ENCODE results near the gene PSORS1C2. TPM values are rescaled to one million over a fixed set of nuclear protein-coding genes. Genes with fewer than 3 reads are reported as not detected.

Gene PSORS1C2
- total RNA-seq, 1 donor from 2014 or later: not detected

DNA sequence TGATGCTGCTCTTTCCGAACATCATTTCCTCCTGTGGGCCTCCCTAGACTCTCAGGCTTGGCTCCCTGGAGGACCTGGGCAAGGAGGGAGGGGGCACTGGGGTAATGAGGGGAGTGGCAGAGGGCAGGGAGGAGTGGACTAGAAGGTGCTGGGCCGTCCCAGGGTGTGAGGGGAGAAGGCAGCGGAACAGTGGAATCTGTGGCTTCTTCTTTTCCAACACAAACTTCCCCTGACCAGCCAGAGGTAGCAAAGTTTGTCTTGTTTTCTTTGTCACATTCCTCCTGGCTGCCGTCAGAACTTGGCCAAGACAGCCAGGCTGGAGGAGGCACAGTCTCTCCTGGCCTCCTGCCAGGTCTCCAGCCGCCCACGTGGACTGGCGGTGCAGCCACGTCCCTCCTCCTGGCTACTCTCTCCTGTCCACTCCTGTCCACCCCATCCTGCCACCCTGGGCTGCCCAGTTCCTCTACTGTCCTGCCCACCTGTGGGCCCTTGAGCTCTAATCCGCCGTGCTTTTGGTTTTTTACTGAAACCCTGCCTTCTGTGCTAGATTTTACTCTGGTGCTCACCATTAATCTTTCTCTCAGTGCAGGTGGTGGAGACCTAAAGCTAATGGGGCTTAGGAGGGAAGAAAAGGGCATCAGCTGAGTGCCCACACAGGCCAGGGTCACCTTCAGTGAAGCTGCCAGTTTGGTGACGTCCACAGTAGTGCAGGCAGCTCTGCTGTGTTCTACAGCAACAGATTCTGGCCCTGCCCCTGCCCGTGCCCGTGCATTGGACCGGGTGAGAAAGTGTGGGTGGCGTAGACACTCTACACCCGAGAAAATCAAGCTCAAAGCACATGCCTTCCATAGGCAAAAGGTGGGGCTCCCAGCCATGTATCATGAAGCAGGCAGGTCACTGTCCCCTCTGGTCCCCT lies 15.8 kb downstream of the PSORS1C2 start:
- no peak for DNase-seq (ENCODE audit: extremely low spot score, unreplicated experiment)
- Mint-ChIP-seq H3K4me1 (ENCODE audit: unreplicated experiment) (peaks cover 3% of the 10 kb centered on the region), H3K36me3 (no peaks in the 10 kb centered on the region), H3K27me3 (peaks cover 34% of the 10 kb centered on the region), H3K27ac (peak overlapping the region; percentile 19), H3K4me3 (no peak overlapping the region), H3K9me3 (no peaks in the 10 kb centered on the region)
- TF ChIP-seq, protein P1, sequence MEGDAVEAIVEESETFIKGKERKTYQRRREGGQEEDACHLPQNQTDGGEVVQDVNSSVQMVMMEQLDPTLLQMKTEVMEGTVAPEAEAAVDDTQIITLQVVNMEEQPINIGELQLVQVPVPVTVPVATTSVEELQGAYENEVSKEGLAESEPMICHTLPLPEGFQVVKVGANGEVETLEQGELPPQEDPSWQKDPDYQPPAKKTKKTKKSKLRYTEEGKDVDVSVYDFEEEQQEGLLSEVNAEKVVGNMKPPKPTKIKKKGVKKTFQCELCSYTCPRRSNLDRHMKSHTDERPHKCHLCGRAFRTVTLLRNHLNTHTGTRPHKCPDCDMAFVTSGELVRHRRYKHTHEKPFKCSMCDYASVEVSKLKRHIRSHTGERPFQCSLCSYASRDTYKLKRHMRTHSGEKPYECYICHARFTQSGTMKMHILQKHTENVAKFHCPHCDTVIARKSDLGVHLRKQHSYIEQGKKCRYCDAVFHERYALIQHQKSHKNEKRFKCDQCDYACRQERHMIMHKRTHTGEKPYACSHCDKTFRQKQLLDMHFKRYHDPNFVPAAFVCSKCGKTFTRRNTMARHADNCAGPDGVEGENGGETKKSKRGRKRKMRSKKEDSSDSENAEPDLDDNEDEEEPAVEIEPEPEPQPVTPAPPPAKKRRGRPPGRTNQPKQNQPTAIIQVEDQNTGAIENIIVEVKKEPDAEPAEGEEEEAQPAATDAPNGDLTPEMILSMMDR (conservative IDR thresholded peaks at IDR 0.05): no peak

DNA sequence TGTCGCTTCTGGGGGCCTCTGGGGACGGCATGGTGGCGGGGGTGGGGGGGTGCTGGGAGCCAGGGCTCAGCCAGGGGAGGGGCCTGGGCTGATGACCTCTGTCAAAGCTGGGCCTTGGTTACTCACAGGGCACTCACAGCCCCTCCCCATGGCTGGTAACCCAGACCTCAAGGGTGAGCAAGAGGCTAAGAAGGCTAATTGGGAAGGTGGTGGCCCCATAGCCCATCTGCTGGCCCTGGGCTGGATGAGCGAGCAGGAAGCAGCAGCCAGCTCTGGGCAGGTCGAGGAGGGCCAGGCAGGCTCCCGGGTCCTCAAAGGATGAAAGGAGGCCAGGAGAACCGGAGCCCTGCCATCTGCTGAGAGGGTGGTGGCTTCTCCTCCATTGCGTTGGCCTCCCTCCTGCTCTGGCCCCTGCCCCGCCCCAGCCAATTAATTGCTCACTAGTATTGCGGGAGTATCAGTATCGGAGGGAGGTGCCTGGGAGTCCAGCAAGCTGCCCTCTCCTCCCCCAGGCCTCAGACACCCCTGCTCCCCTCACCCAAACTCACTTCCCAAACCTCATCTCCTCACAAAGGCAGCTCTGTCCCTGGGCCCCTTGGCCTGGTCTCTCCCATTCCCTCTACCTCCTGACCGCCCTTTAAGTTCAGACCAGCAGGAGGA lies 17.6 kb downstream of the PSORS1C2 start:
- Mint-ChIP-seq H3K27me3 (peaks cover 36% of the 10 kb centered on the region), H3K4me1 (ENCODE audit: unreplicated experiment) (no peaks in the 10 kb centered on the region), H3K4me3 (no peak overlapping the region), H3K27ac (no peak overlapping the region), H3K9me3 (no peaks in the 10 kb centered on the region), H3K36me3 (no peaks in the 10 kb centered on the region)
- no peak for DNase-seq (ENCODE audit: extremely low spot score, unreplicated experiment)
- TF ChIP-seq, protein P1 (conservative IDR thresholded peaks at IDR 0.05): no peak

DNA sequence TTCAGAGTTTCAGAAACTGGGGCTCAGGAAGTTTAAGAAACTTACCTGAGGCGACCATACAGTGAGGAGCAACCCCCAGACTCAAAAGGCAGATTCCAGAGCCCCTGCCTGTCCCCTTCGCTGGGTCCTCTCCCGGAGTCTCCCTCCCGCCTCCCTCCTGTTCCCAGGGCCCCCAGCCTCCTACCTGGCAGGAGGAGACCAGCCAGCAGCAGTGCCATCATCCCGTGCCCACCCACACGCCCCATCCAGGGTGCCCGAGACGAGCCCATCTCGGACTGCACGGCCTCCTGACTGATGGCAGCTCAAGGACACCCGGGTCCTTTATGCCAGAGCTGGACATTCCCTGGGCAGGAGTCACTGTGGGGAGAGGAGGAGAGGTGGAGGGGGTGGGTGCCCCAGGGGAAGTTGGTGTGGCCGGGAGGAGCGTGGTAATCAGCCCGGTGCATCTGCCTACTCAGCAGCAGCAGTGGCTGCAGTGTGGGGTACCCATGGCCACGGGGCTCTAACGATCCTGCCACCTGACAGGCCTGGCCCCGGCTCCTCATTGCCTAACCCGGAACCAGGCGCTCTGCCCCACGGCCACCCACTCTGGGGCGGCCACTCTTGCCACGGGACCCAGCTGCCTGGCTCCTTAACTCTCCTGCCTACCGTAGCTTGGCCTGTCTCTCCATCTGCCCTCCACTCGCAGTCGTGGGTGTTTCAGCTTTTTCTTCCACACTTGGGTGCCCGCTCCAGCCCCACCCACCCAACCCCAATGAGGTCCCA lies 18.5 kb downstream of the PSORS1C2 start, which contains the start of gene CDSN:
Gene CDSN, minus strand, starts transcription at position 296 of the 765 bp plus-strand sequence. Its CDS starts 27 bp downstream, at position 269.
- H3K27ac Mint-ChIP-seq: no peak within 1 kb of the TSS
- TF ChIP-seq, protein P1 (conservative IDR thresholded peaks at IDR 0.05): no peak
- no peaks in the 10 kb centered on the region for H3K9me3 Mint-ChIP-seq
- H3K36me3 Mint-ChIP-seq: no peaks in the 10 kb centered on the region
- peaks cover 45% of the 10 kb centered on the region for H3K27me3 Mint-ChIP-seq
- H3K4me3 Mint-ChIP-seq: no peak within 1 kb of the TSS
- no peaks in the 10 kb centered on the region for H3K4me1 Mint-ChIP-seq (ENCODE audit: unreplicated experiment)
- DNase-seq (ENCODE audit: extremely low spot score, unreplicated experiment): no peak

DNA sequence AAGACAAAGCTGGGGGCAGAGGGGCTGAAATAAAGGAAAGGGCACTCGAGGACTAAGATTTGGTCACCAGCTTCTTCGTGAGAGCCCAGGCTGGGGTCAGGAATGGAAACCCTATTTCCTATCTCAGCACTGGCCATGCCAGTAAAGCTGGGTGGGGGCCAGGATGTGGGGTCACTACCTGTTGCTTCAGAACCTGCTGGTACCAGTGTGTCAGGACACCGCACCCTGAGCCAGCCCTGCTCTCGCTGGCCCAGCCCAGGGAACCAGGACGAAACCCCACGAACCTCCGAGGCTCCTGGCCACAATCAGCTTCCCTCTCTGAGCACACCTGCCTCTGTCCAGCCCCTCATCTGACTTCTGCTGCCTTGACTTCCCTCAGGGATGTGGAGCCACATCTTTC lies 20.7 kb downstream of the PSORS1C2 start:
- Mint-ChIP-seq H3K27ac (no peak overlapping the region), H3K9me3 (no peaks in the 10 kb centered on the region), H3K36me3 (no peaks in the 10 kb centered on the region), H3K4me1 (ENCODE audit: unreplicated experiment) (no peaks in the 10 kb centered on the region), H3K27me3 (peaks cover 52% of the 10 kb centered on the region), H3K4me3 (no peak overlapping the region)
- TF ChIP-seq, protein P1 (conservative IDR thresholded peaks at IDR 0.05): no peak
- no peak for DNase-seq (ENCODE audit: extremely low spot score, unreplicated experiment)

DNA sequence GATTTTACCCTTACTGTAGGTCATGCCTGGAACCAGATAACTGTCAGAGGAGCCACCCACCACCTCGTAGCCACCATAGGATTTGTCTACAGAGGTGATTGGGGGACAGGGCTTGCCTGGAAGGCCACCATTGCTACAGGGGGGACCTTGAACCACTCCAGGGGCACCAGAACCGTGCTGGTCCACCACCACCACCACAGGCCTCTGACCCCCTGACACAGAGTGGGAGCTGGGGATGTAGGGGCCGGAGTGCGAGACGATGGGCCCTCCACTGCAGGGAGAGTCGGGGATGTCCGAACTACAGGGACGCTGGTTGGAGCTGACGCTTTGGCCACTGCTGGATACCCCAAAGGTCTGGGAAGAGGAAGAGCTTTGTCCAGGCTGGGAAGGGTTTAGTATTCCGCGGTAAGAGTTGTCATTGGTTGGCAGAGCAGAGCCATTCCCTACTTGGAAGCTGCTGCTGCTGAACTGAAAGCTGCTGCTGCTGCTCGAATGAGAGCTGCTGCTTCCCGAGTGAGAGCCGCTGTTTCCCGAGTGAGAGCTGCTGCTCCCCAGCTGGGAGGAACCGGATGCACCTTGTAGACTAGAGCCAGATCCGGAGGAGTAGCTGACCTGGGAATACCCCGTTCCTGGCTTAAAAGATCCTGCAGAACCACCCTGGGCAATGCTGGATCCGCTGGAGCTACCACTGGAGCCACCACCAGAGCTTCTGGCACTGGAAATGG lies 22.0 kb downstream of the PSORS1C2 start:
- no peak overlapping the region for H3K4me3 Mint-ChIP-seq
- H3K27ac Mint-ChIP-seq: no peak overlapping the region
- H3K36me3 Mint-ChIP-seq: no peaks in the 10 kb centered on the region
- TF ChIP-seq, protein P1 (conservative IDR thresholded peaks at IDR 0.05): no peak
- H3K9me3 Mint-ChIP-seq: no peaks in the 10 kb centered on the region
- H3K27me3 Mint-ChIP-seq: peaks cover 54% of the 10 kb centered on the region
- no peak for DNase-seq (ENCODE audit: extremely low spot score, unreplicated experiment)
- H3K4me1 Mint-ChIP-seq (ENCODE audit: unreplicated experiment): no peaks in the 10 kb centered on the region

Data from type B pancreatic cell (in vitro differentiated cells).